GM10266 (cell line): ENCODE results near the gene PXDC1.

ENCODE experiments used
- DNase-seq: peaks from one replicate; pipeline ENCODE4 v3.0.0; 2012; ENCODE audit errors: extremely low spot score
- TF ChIP-seq, protein P1 (sequence below): IDR thresholded peaks from 2 replicates; pipeline ENCODE4 v1.5.1; 2012; ENCODE audit warnings: mild to moderate bottlenecking, low read depth; ENCODE audit not compliant: control insufficient read depth, insufficient read depth; ENCODE audit errors: missing control alignments

The PXDC1 gene

DNA sequence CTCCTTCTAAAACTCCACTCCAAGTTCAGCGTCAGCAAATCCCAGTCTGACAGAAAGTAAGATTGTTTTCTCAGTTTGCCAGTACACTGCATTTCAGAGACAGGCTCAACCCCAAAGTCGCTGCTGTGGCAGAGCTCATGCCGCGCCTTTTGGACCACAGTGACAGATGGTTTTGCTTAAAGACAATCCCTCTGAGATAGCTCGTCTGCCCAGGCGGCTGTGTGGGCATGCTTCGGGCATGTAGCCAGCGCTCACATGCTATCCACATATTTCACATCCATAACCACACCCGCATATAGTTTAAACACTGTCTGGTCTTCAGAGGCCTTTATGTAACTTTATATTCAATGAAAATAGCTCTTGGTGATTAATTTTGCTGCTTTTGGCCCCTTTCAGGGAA lies 14.7 kb upstream of the PXDC1 start:
- TF ChIP-seq, protein P1, sequence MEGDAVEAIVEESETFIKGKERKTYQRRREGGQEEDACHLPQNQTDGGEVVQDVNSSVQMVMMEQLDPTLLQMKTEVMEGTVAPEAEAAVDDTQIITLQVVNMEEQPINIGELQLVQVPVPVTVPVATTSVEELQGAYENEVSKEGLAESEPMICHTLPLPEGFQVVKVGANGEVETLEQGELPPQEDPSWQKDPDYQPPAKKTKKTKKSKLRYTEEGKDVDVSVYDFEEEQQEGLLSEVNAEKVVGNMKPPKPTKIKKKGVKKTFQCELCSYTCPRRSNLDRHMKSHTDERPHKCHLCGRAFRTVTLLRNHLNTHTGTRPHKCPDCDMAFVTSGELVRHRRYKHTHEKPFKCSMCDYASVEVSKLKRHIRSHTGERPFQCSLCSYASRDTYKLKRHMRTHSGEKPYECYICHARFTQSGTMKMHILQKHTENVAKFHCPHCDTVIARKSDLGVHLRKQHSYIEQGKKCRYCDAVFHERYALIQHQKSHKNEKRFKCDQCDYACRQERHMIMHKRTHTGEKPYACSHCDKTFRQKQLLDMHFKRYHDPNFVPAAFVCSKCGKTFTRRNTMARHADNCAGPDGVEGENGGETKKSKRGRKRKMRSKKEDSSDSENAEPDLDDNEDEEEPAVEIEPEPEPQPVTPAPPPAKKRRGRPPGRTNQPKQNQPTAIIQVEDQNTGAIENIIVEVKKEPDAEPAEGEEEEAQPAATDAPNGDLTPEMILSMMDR = no peak
- DNase-seq = no peak

DNA sequence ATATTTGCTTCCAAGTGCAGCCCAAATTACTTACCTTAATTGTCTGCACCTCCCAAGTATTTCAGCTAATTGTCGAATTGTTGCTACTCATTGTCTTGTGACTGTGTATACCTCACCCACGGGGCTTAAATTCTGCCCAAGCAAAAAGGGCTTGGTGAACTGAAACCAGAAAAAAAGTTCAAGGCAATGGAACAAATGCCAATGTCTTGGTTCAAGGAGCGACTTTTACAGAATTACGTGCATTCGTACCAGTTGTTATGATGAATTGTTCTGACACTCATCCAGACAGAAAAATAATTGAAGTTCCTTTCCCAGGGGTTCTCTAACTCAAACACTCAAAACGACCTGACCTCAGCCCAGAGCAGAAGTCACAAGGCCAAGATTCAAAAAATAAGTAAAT lies 13.9 kb upstream of the PXDC1 start:
- TF ChIP-seq, protein P1 = no peak
- no peak for DNase-seq

GRCh38 chr6:3764516-3765335 lies 13.2 kb upstream of the PXDC1 start:
- TF ChIP-seq, protein P1 = no peak
- no peak for DNase-seq

DNA sequence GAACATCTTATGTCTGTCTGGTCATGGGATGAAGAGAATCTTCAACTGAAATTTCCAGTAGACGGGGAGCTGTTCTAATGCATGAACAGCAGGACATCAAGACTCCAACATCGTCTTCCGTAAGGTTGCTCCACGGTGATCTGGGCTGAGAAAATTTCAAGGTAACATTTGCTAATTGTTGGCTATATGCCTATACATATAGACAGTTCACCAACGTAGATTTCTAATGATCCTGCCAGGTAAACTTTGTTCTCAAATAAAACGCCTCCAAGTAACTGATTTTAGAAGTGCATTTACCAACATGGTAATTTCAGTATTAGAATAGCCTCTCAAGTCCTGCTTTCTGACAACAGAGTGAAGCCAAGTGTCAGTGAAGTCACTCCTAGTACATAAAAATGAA lies 11.3 kb upstream of the PXDC1 start:
- DNase-seq = no peak
- TF ChIP-seq, protein P1 = no peak

- TF ChIP-seq, protein P1 = no peak
- no peak for DNase-seq
Measured at GRCh38 chr6:3762359-3762758, 10.8 kb upstream of the PXDC1 start.

- DNase-seq = no peak
- TF ChIP-seq, protein P1 = no peak
Measured at GRCh38 chr6:3761989-3762270, 10.4 kb upstream of the PXDC1 start.

- TF ChIP-seq, protein P1 = no peak
- DNase-seq = no peak
Measured at GRCh38 chr6:3759646-3760232, 8.2 kb upstream of the PXDC1 start.
